Endothelial cell of umbilical vein (primary cell): ENCODE measurements around the gene ANKRD23.

ENCODE experiments used
- EZH2 ChIP-seq: IDR thresholded peaks from 2 replicates; pipeline ENCODE4 v1.6.1; 2012; ENCODE audit warnings: borderline replicate concordance, low read depth, mild to moderate bottlenecking, moderate library complexity, low read length, inconsistent platforms; ENCODE audit not compliant: severe bottlenecking
- MYC ChIP-seq: IDR thresholded peaks from one replicate; pipeline ENCODE4 v1.6.1; 2011; ENCODE audit warnings: mild to moderate bottlenecking, low read depth, low read length
- POLR2AphosphoS5 ChIP-seq: IDR thresholded peaks from 2 replicates; pipeline ENCODE4 v1.6.1; 2012; ENCODE audit warnings: low read depth, mild to moderate bottlenecking, control low read depth, low read length, moderate library complexity; ENCODE audit not compliant: insufficient read depth
- TF ChIP-seq, protein P1 (sequence below), 2 donors: IDR thresholded peaks; 1 replicate in 1 of 2; 2 replicates in 1 of 2; pipeline ENCODE4 v1.5.1; 2011; ENCODE audit warnings: low read length in 2 of 2, mild to moderate bottlenecking in 2 of 2, moderate library complexity in 2 of 2, control low read depth in 1 of 2, inconsistent platforms in 1 of 2, low read depth in 1 of 2; ENCODE audit not compliant: insufficient read depth in 1 of 2; ENCODE audit errors: extremely low read depth in 1 of 2

DNA sequence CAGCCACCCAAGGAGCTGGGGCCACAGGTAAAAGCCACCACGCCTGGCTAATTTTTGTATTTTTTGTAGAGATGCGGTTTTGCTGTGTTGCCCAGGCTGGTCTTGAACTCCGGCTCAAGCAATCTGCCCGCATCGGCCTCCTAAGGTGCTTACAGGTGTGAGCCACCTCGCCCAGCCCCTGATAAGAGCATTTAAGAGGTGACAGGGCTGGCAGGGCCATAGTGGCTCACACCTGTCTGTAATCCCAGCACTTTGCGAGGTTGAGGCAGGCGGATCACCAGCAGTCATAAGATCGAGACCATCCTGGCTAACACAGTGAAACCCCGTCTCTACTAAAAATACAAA lies 36.7 kb downstream of the ANKRD23 start:
- TF ChIP-seq POLR2AphosphoS5 (no peak), EZH2 (no peak), MYC (no peak)
- TF ChIP-seq, protein P1, sequence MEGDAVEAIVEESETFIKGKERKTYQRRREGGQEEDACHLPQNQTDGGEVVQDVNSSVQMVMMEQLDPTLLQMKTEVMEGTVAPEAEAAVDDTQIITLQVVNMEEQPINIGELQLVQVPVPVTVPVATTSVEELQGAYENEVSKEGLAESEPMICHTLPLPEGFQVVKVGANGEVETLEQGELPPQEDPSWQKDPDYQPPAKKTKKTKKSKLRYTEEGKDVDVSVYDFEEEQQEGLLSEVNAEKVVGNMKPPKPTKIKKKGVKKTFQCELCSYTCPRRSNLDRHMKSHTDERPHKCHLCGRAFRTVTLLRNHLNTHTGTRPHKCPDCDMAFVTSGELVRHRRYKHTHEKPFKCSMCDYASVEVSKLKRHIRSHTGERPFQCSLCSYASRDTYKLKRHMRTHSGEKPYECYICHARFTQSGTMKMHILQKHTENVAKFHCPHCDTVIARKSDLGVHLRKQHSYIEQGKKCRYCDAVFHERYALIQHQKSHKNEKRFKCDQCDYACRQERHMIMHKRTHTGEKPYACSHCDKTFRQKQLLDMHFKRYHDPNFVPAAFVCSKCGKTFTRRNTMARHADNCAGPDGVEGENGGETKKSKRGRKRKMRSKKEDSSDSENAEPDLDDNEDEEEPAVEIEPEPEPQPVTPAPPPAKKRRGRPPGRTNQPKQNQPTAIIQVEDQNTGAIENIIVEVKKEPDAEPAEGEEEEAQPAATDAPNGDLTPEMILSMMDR (IDR thresholded peaks at IDR 0.05; ENCODE audit: extremely low read depth in 1 of 2, insufficient read depth in 1 of 2, low read depth in 1 of 2, low read length in 2 of 2), result no peak
